Measurements from ENCODE around the gene SPATA13.

The SPATA13 gene

GRCh38 chr13:24165746-24166145 is 5.2 kb downstream of the SPATA13 start:
- Mint-ChIP-seq H3K27me3 (ENCODE audit: low read depth) (peaks cover 12% of the 10 kb centered on the region), H3K9me3 (no peaks in the 10 kb centered on the region), H3K4me1 (ENCODE audit: low read depth) (peaks cover 22% of the 10 kb centered on the region), H3K27ac (no peak overlapping the region), H3K36me3 (ENCODE audit: low read depth) (peaks cover 15% of the 10 kb centered on the region), H3K4me3 (no peak overlapping the region)
- no peak for DNase-seq (ENCODE audit: low spot score)

GRCh38 chr13:24166561-24166960 is 6.0 kb downstream of the SPATA13 start:
- Mint-ChIP-seq H3K27me3 (ENCODE audit: low read depth) (peaks cover 12% of the 10 kb centered on the region), H3K9me3 (no peaks in the 10 kb centered on the region), H3K27ac (no peak overlapping the region), H3K36me3 (ENCODE audit: low read depth) (peaks cover 15% of the 10 kb centered on the region), H3K4me1 (ENCODE audit: low read depth) (peaks cover 19% of the 10 kb centered on the region), H3K4me3 (no peak overlapping the region)
- DNase-seq (ENCODE audit: low spot score), result no peak

DNA sequence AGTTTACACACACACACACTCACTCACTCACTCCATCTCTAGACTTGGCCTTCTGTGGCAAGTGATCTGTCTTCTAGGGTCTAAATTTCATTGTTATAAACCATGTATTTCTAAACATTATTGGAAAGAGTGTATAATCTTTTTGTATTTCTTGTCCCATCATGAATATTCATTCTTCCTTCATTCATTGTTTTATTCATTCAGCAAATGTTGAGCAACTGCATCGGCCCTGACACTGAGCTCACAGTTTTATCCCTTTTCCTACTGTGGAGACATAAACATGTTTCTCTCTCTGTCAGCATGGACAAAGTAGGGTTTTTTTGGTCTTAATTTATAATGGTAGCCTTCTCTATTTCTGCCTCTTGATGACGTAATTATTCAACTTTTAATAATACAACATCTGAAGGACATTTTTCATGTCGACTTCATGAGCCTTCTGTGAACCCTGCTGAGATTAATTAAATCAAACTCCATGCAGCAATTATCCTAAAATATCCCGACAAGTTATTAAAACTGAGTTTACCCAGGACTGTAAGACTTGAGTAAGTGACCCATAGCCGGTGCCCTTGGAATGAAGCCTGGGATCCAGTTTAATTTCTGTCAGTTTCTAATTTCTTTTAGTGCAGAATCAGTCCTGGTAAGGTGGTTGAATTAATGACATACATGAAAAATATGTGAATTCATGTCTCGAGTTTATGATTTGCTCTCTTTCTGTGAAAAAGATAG is 7.3 kb downstream of the SPATA13 start:
- Mint-ChIP-seq H3K27me3 (ENCODE audit: low read depth) (peaks cover under 1% of the 10 kb centered on the region), H3K9me3 (no peaks in the 10 kb centered on the region), H3K36me3 (ENCODE audit: low read depth) (peaks cover 12% of the 10 kb centered on the region), H3K4me1 (ENCODE audit: low read depth) (peaks cover 7% of the 10 kb centered on the region), H3K4me3 (no peak overlapping the region), H3K27ac (no peak overlapping the region)
- no peak for DNase-seq (ENCODE audit: low spot score)

GRCh38 chr13:24168392-24168750 is 7.9 kb downstream of the SPATA13 start:
- peaks cover 7% of the 10 kb centered on the region for H3K4me1 Mint-ChIP-seq (ENCODE audit: low read depth)
- peak; percentile 37 for DNase-seq (ENCODE audit: low spot score)
- peaks cover 12% of the 10 kb centered on the region for H3K36me3 Mint-ChIP-seq (ENCODE audit: low read depth)
- no peaks in the 10 kb centered on the region for H3K9me3 Mint-ChIP-seq
- no peaks in the 10 kb centered on the region for H3K27me3 Mint-ChIP-seq (ENCODE audit: low read depth)
- H3K4me3 Mint-ChIP-seq, result no peak overlapping the region
- H3K27ac Mint-ChIP-seq, result no peak overlapping the region

GRCh38 chr13:24168979-24169378 is 8.5 kb downstream of the SPATA13 start:
- no peak overlapping the region for H3K27ac Mint-ChIP-seq
- H3K4me1 Mint-ChIP-seq (ENCODE audit: low read depth), result peaks cover 11% of the 10 kb centered on the region
- no peaks in the 10 kb centered on the region for H3K27me3 Mint-ChIP-seq (ENCODE audit: low read depth)
- peaks cover 12% of the 10 kb centered on the region for H3K36me3 Mint-ChIP-seq (ENCODE audit: low read depth)
- no peak for DNase-seq (ENCODE audit: low spot score)
- no peaks in the 10 kb centered on the region for H3K9me3 Mint-ChIP-seq
- H3K4me3 Mint-ChIP-seq, result no peak overlapping the region

- no peak overlapping the region for H3K27ac Mint-ChIP-seq
- peaks cover 10% of the 10 kb centered on the region for H3K36me3 Mint-ChIP-seq (ENCODE audit: low read depth)
- no peak for DNase-seq (ENCODE audit: low spot score)
- peaks cover 17% of the 10 kb centered on the region for H3K4me1 Mint-ChIP-seq (ENCODE audit: low read depth)
- no peaks in the 10 kb centered on the region for H3K9me3 Mint-ChIP-seq
- H3K4me3 Mint-ChIP-seq, result no peak overlapping the region
- H3K27me3 Mint-ChIP-seq (ENCODE audit: low read depth), result no peaks in the 10 kb centered on the region
Observed at GRCh38 chr13:24172071-24172470, 11.6 kb downstream of the SPATA13 start.

GRCh38 chr13:24173795-24174194 is 13.3 kb downstream of the SPATA13 start:
- no peak for DNase-seq (ENCODE audit: low spot score)
- no peaks in the 10 kb centered on the region for H3K9me3 Mint-ChIP-seq
- H3K4me1 Mint-ChIP-seq (ENCODE audit: low read depth), result peaks cover 16% of the 10 kb centered on the region
- peaks cover 3% of the 10 kb centered on the region for H3K36me3 Mint-ChIP-seq (ENCODE audit: low read depth)
- no peak overlapping the region for H3K4me3 Mint-ChIP-seq
- no peaks in the 10 kb centered on the region for H3K27me3 Mint-ChIP-seq (ENCODE audit: low read depth)
- H3K27ac Mint-ChIP-seq, result no peak overlapping the region

GRCh38 chr13:24175847-24176246 is 15.3 kb downstream of the SPATA13 start:
- Mint-ChIP-seq H3K27me3 (ENCODE audit: low read depth) (no peaks in the 10 kb centered on the region), H3K27ac (no peak overlapping the region), H3K9me3 (peaks cover 6% of the 10 kb centered on the region), H3K4me1 (ENCODE audit: low read depth) (peaks cover 20% of the 10 kb centered on the region), H3K36me3 (ENCODE audit: low read depth) (peaks cover 6% of the 10 kb centered on the region), H3K4me3 (no peak overlapping the region)
- DNase-seq (ENCODE audit: low spot score), result no peak

DNA sequence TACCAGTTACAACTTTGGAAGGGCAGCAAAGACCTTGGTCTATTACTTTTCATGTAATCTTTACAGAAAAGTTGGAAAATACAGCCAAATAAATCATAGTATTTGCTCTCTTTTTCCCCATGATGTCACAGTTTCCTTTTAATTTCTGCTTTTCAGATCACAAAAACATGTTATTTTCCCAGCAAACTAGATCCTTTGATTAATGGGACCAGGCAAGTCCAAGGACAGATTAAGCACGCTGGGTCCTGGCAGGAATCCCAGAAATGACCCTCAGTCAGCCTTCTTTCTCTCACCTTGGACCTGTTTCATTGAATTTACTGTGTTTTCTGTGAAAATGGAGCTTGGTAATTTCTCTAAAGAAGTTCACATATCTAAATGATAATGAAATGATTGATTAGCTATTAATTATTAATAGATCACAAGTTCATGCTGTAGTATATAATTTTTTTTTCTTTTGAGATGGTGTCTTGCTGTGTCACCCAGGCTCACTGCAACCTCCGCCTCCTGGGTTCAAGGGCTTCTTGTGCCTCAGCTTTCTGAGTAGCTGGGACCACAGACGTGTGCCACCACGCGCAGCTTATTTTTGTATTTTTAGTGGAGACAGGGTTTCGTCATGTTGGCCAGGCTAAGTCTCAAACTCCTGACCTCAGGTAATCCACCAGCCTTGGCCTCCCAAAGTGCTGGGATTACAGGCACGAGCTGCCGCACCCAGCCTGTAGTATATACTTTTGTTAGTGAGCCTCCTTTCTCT is 16.0 kb downstream of the SPATA13 start:
- Mint-ChIP-seq H3K27me3 (ENCODE audit: low read depth) (no peaks in the 10 kb centered on the region), H3K4me1 (ENCODE audit: low read depth) (peaks cover 20% of the 10 kb centered on the region), H3K4me3 (no peak overlapping the region), H3K27ac (no peak overlapping the region), H3K9me3 (peaks cover 9% of the 10 kb centered on the region), H3K36me3 (ENCODE audit: low read depth) (peaks cover 7% of the 10 kb centered on the region)
- DNase-seq (ENCODE audit: low spot score), result no peak

GRCh38 chr13:24178847-24179485 is 18.4 kb downstream of the SPATA13 start:
- no peak for DNase-seq (ENCODE audit: low spot score)
- H3K4me3 Mint-ChIP-seq, result no peak overlapping the region
- H3K36me3 Mint-ChIP-seq (ENCODE audit: low read depth), result peaks cover 12% of the 10 kb centered on the region
- H3K9me3 Mint-ChIP-seq, result peaks cover 16% of the 10 kb centered on the region
- no peaks in the 10 kb centered on the region for H3K27me3 Mint-ChIP-seq (ENCODE audit: low read depth)
- peaks cover 29% of the 10 kb centered on the region for H3K4me1 Mint-ChIP-seq (ENCODE audit: low read depth)
- no peak overlapping the region for H3K27ac Mint-ChIP-seq

GRCh38 chr13:24179486-24179850 is 18.9 kb downstream of the SPATA13 start:
- peaks cover 16% of the 10 kb centered on the region for H3K9me3 Mint-ChIP-seq
- H3K27me3 Mint-ChIP-seq (ENCODE audit: low read depth), result no peaks in the 10 kb centered on the region
- H3K36me3 Mint-ChIP-seq (ENCODE audit: low read depth), result peaks cover 12% of the 10 kb centered on the region
- peaks cover 25% of the 10 kb centered on the region for H3K4me1 Mint-ChIP-seq (ENCODE audit: low read depth)
- no peak for DNase-seq (ENCODE audit: low spot score)
- no peak overlapping the region for H3K27ac Mint-ChIP-seq
- H3K4me3 Mint-ChIP-seq, result no peak overlapping the region

GRCh38 chr13:24180750-24181377 is 20.3 kb downstream of the SPATA13 start:
- Mint-ChIP-seq H3K27ac (no peak overlapping the region), H3K27me3 (ENCODE audit: low read depth) (no peaks in the 10 kb centered on the region), H3K36me3 (ENCODE audit: low read depth) (peaks cover 11% of the 10 kb centered on the region), H3K4me1 (ENCODE audit: low read depth) (peaks cover 21% of the 10 kb centered on the region), H3K4me3 (no peak overlapping the region), H3K9me3 (peaks cover 16% of the 10 kb centered on the region)
- no peak for DNase-seq (ENCODE audit: low spot score)

DNA sequence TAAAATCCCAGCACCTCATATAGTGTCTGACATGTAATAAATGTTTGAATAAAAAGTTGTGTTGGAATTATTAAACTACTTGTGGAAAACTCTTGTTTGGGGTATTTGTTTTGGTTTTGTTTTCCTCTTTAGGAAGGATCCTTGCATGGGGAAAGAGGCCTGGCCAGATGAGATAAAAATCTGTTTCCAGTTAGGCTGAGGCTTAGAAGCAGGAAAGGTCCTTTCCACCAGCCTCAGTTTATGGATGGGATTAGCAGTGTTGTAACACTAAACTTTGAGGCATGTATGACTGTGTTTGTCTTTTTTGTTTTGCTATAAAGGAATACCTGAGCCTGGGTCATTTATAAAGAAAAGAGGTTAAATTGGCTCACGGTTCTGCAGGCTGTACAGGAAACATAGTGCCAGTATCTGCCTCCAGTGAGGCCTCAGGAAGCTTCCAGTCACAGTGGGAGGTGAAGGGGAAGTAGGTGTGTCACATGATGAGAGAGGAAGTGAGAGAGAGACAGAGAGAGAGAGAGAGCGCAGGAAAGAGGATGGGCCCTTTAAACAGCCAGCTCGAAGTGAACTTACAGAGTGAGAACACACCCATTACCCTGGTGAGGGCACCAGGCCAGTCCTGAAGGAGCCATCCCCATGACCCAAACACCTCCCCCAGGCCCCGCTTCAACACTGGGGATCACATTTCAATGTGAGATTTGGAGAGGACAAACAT is 21.6 kb downstream of the SPATA13 start:
- peaks cover 11% of the 10 kb centered on the region for H3K36me3 Mint-ChIP-seq (ENCODE audit: low read depth)
- H3K4me3 Mint-ChIP-seq, result peak overlapping the region; percentile 40
- peaks cover 30% of the 10 kb centered on the region for H3K4me1 Mint-ChIP-seq (ENCODE audit: low read depth)
- peak overlapping the region; percentile 77 for H3K27ac Mint-ChIP-seq
- no peak for DNase-seq (ENCODE audit: low spot score)
- H3K9me3 Mint-ChIP-seq, result peaks cover 16% of the 10 kb centered on the region
- H3K27me3 Mint-ChIP-seq (ENCODE audit: low read depth), result no peaks in the 10 kb centered on the region

All from T-helper 2 cell treated with Interferon-gamma antibody and Interleukin-4, amounts not matched to agents 5 μg/mL and 100 μg/mL, for 36 hours (primary cell).